Activated CD4-positive, alpha-beta T cell treated with anti-CD3 and anti-CD28 coated beads, Interleukin-2, amount 10 ng/mL, durations not matched to agents 24 days and 14 days (primary cell): Measurements from ENCODE around the gene NBPF20. TPM values are rescaled to one million over a fixed set of nuclear protein-coding genes. Genes with fewer than 3 reads are reported as not detected.

Source experiments
- total RNA-seq: library from RNA; stranded (reverse); gene quantifications from 2 replicates; pipeline ENCODE4 v1.2.3, GENCODE V29; 2022

NBPF20 gene
- total RNA-seq, 1 donor from 2014 or later: 0.63 TPM

Other genes starting within 250 kb of the NBPF20 start
- not detected in 2 replicates for gene PPIAL4D, start 183.4 kb downstream of the NBPF20 start, total RNA-seq
- 29.5 and 30.3 TPM in 2 replicates for gene GPR89A, start 182.4 kb upstream of the NBPF20 start, total RNA-seq